ENCODE results near the gene NACC2.
A peak's percentile ranks its signal among the peaks of the same experiment; 100 is the strongest.

NACC2 gene

GRCh38 chr9:136115641-136116359 lies 20.7 kb upstream of the NACC2 start:
- Histone ChIP-seq H3K4me2 (ENCODE audit: low read length) (no peak overlapping the region), H3K4me1 (ENCODE audit: control insufficient read depth, insufficient read depth, low read length) (peaks cover 22% of the 10 kb centered on the region), H3K27me3 (ENCODE audit: control insufficient read depth, insufficient read depth, low read length) (no peaks in the 10 kb centered on the region), H3K4me3 (ENCODE audit: low read length) (no peak overlapping the region), H3K36me3 (ENCODE audit: insufficient read depth, low read length) (peaks cover 18% of the 10 kb centered on the region), H3K9ac (ENCODE audit: low read depth, low read length) (no peak overlapping the region), H3K9me3 (replicated peaks; ENCODE audit: low read length) (no peaks in the 10 kb centered on the region)

- peaks cover 18% of the 10 kb centered on the region for H3K36me3 ChIP-seq (ENCODE audit: insufficient read depth, low read length)
- no peaks in the 10 kb centered on the region for H3K9me3 ChIP-seq (replicated peaks; ENCODE audit: low read length)
- H3K4me1 ChIP-seq (ENCODE audit: control insufficient read depth, insufficient read depth, low read length) = peaks cover 27% of the 10 kb centered on the region
- H3K4me3 ChIP-seq (ENCODE audit: low read length) = no peak overlapping the region
- H3K27me3 ChIP-seq (ENCODE audit: control insufficient read depth, insufficient read depth, low read length) = no peaks in the 10 kb centered on the region
- H3K9ac ChIP-seq (ENCODE audit: low read depth, low read length) = no peak overlapping the region
- H3K4me2 ChIP-seq (ENCODE audit: low read length) = no peak overlapping the region
Observed at GRCh38 chr9:136115206-136115605, 20.1 kb upstream of the NACC2 start.

- no peak overlapping the region for H3K4me3 ChIP-seq (ENCODE audit: low read length)
- peaks cover 18% of the 10 kb centered on the region for H3K36me3 ChIP-seq (ENCODE audit: insufficient read depth, low read length)
- no peaks in the 10 kb centered on the region for H3K27me3 ChIP-seq (ENCODE audit: control insufficient read depth, insufficient read depth, low read length)
- no peak overlapping the region for H3K4me2 ChIP-seq (ENCODE audit: low read length)
- H3K4me1 ChIP-seq (ENCODE audit: control insufficient read depth, insufficient read depth, low read length) = peaks cover 26% of the 10 kb centered on the region
- no peaks in the 10 kb centered on the region for H3K9me3 ChIP-seq (replicated peaks; ENCODE audit: low read length)
- H3K9ac ChIP-seq (ENCODE audit: low read depth, low read length) = no peak overlapping the region
Observed at GRCh38 chr9:136114610-136115009, 19.5 kb upstream of the NACC2 start.

- H3K4me1 ChIP-seq (ENCODE audit: control insufficient read depth, insufficient read depth, low read length) = peaks cover 26% of the 10 kb centered on the region
- H3K9me3 ChIP-seq (replicated peaks; ENCODE audit: low read length) = no peaks in the 10 kb centered on the region
- H3K27me3 ChIP-seq (ENCODE audit: control insufficient read depth, insufficient read depth, low read length) = no peaks in the 10 kb centered on the region
- H3K36me3 ChIP-seq (ENCODE audit: insufficient read depth, low read length) = peaks cover 18% of the 10 kb centered on the region
- H3K4me3 ChIP-seq (ENCODE audit: low read length) = no peak overlapping the region
- no peak overlapping the region for H3K9ac ChIP-seq (ENCODE audit: low read depth, low read length)
- no peak overlapping the region for H3K4me2 ChIP-seq (ENCODE audit: low read length)
Observed at GRCh38 chr9:136112541-136112940, 17.5 kb upstream of the NACC2 start.

- peaks cover 20% of the 10 kb centered on the region for H3K4me1 ChIP-seq (ENCODE audit: control insufficient read depth, insufficient read depth, low read length)
- H3K9me3 ChIP-seq (replicated peaks; ENCODE audit: low read length) = no peaks in the 10 kb centered on the region
- no peak overlapping the region for H3K4me2 ChIP-seq (ENCODE audit: low read length)
Observed at GRCh38 chr9:136111910-136112309, 16.8 kb upstream of the NACC2 start.

GRCh38 chr9:136111190-136111589 lies 16.1 kb upstream of the NACC2 start:
- H3K4me3 ChIP-seq (ENCODE audit: low read length) = no peak overlapping the region
- no peak overlapping the region for H3K4me2 ChIP-seq (ENCODE audit: low read length)
- no peaks in the 10 kb centered on the region for H3K9me3 ChIP-seq (replicated peaks; ENCODE audit: low read length)
- no peaks in the 10 kb centered on the region for H3K27me3 ChIP-seq (ENCODE audit: control insufficient read depth, insufficient read depth, low read length)
- no peak overlapping the region for H3K9ac ChIP-seq (ENCODE audit: low read depth, low read length)
- peaks cover 13% of the 10 kb centered on the region for H3K36me3 ChIP-seq (ENCODE audit: insufficient read depth, low read length)
- H3K4me1 ChIP-seq (ENCODE audit: control insufficient read depth, insufficient read depth, low read length) = peaks cover 24% of the 10 kb centered on the region

More at GRCh38 chr9:136111910-136112309, 16.8 kb upstream of the NACC2 start:
- Histone ChIP-seq H3K9ac (ENCODE audit: low read depth, low read length) (no peak overlapping the region), H3K36me3 (ENCODE audit: insufficient read depth, low read length) (peaks cover 18% of the 10 kb centered on the region), H3K27me3 (ENCODE audit: control insufficient read depth, insufficient read depth, low read length) (no peaks in the 10 kb centered on the region), H3K4me3 (ENCODE audit: low read length) (no peak overlapping the region)

- Histone ChIP-seq H3K4me1 (ENCODE audit: control insufficient read depth, insufficient read depth, low read length) (peaks cover 32% of the 10 kb centered on the region), H3K36me3 (ENCODE audit: insufficient read depth, low read length) (peaks cover 7% of the 10 kb centered on the region), H3K4me3 (ENCODE audit: low read length) (peak overlapping the region; percentile 65), H3K4me2 (ENCODE audit: low read length) (peak overlapping the region; percentile 88), H3K9ac (ENCODE audit: low read depth, low read length) (peak overlapping the region; percentile 16), H3K27me3 (ENCODE audit: control insufficient read depth, insufficient read depth, low read length) (no peaks in the 10 kb centered on the region), H3K9me3 (replicated peaks; ENCODE audit: low read length) (no peaks in the 10 kb centered on the region)
Observed at GRCh38 chr9:136110082-136111061, 15.3 kb upstream of the NACC2 start.

GRCh38 chr9:136109351-136110081 lies 14.4 kb upstream of the NACC2 start:
- H3K4me2 ChIP-seq (ENCODE audit: low read length) = peak overlapping the region; percentile 88
- peak overlapping the region; percentile 42 for H3K9ac ChIP-seq (ENCODE audit: low read depth, low read length)
- H3K36me3 ChIP-seq (ENCODE audit: insufficient read depth, low read length) = no peaks in the 10 kb centered on the region
- peaks cover 40% of the 10 kb centered on the region for H3K4me1 ChIP-seq (ENCODE audit: control insufficient read depth, insufficient read depth, low read length)
- no peaks in the 10 kb centered on the region for H3K9me3 ChIP-seq (replicated peaks; ENCODE audit: low read length)
- H3K27me3 ChIP-seq (ENCODE audit: control insufficient read depth, insufficient read depth, low read length) = no peaks in the 10 kb centered on the region
- peak overlapping the region; percentile 65 for H3K4me3 ChIP-seq (ENCODE audit: low read length)

- peaks cover 43% of the 10 kb centered on the region for H3K4me1 ChIP-seq (ENCODE audit: control insufficient read depth, insufficient read depth, low read length)
- no peak overlapping the region for H3K9ac ChIP-seq (ENCODE audit: low read depth, low read length)
- H3K4me2 ChIP-seq (ENCODE audit: low read length) = peak overlapping the region; percentile 88
- H3K36me3 ChIP-seq (ENCODE audit: insufficient read depth, low read length) = no peaks in the 10 kb centered on the region
- H3K9me3 ChIP-seq (replicated peaks; ENCODE audit: low read length) = no peaks in the 10 kb centered on the region
- H3K27me3 ChIP-seq (ENCODE audit: control insufficient read depth, insufficient read depth, low read length) = no peaks in the 10 kb centered on the region
- H3K4me3 ChIP-seq (ENCODE audit: low read length) = no peak overlapping the region
Observed at GRCh38 chr9:136108648-136109266, 13.7 kb upstream of the NACC2 start.

- no peaks in the 10 kb centered on the region for H3K36me3 ChIP-seq (ENCODE audit: insufficient read depth, low read length)
- H3K4me2 ChIP-seq (ENCODE audit: low read length) = no peak overlapping the region
- H3K9ac ChIP-seq (ENCODE audit: low read depth, low read length) = no peak overlapping the region
- peaks cover 46% of the 10 kb centered on the region for H3K4me1 ChIP-seq (ENCODE audit: control insufficient read depth, insufficient read depth, low read length)
- no peaks in the 10 kb centered on the region for H3K27me3 ChIP-seq (ENCODE audit: control insufficient read depth, insufficient read depth, low read length)
- H3K9me3 ChIP-seq (replicated peaks; ENCODE audit: low read length) = no peaks in the 10 kb centered on the region
- no peak overlapping the region for H3K4me3 ChIP-seq (ENCODE audit: low read length)
Observed at GRCh38 chr9:136107953-136108647, 13.0 kb upstream of the NACC2 start.
